Right lobe of liver (tissue), 6 donors: Measurements from ENCODE around the gene CNTN6. TPM values are rescaled to one million over a fixed set of nuclear protein-coding genes. Genes with fewer than 3 reads are reported as not detected.

Source experiments
- ATAC-seq, 4 donors: fragments of 200-7000 bp; cut with Tn5 transposase; one replicate each; pipeline ENCODE4 v1.9.1; 2020; ENCODE audit warnings: mild to moderate bottlenecking in 4 of 4, moderate library complexity in 4 of 4
- DNase-seq, 3 donors: peaks; one replicate each; pipeline ENCODE4 v3.0.0-alpha.2; 2020
- H3K27ac ChIP-seq, 3 donors: fragments of 200-600 bp; one replicate each; pipeline ENCODE4 v1.8.0; 2022
- H3K27me3 ChIP-seq, 2 donors: fragments of 200-600 bp; one replicate each; pipeline ENCODE4 v1.8.0; 2022
- H3K36me3 ChIP-seq, 4 donors: fragments of 200-600 bp; sonication (generic) in 1 of 4; one replicate each; pipeline versions ENCODE4 v1.5.1 to v1.8.0; 2017 to 2022; ENCODE audit warnings: control low read depth in 1 of 4
- H3K4me1 ChIP-seq, 4 donors: fragments of 200-600 bp; sonication (generic) in 1 of 4; one replicate each; pipeline versions ENCODE4 v1.5.1 to v1.8.0; 2017 to 2022; ENCODE audit warnings: control low read depth in 1 of 4
- H3K4me3 ChIP-seq, 3 donors: fragments of 200-600 bp; one replicate each; pipeline ENCODE4 v1.8.0; 2022
- H3K9me3 ChIP-seq, 4 donors: fragments of 200-600 bp; sonication (generic) in 1 of 4; one replicate each; pipeline versions ENCODE4 v1.5.1 to v1.8.0; 2017 to 2022; ENCODE audit warnings: control low read depth in 1 of 4
- CTCF ChIP-seq, 4 donors: fragments of 200-600 bp in 3 of 4; fragments of 450-650 bp in 1 of 4; IDR thresholded peaks; one replicate each; pipeline versions ENCODE4 v1.5.1 to v1.8.0; 2016 to 2022; ENCODE audit warnings: antibody characterized with exemption in 4 of 4, mild to moderate bottlenecking in 2 of 4
- POLR2A ChIP-seq: fragments of 450-650 bp; IDR thresholded peaks from one replicate; pipeline ENCODE4 v1.6.1; 2017; ENCODE audit warnings: antibody characterized with exemption, mild to moderate bottlenecking
- WGBS: methylation state at CpG from one replicate; pipeline ENCODE4 v1.1.6; 2018; ENCODE audit warnings: low coverage, low lambda C conversion rate; ENCODE audit not compliant: insufficient coverage; ENCODE audit errors: missing lambda C conversion rate; 5-methylcytosine and 5-hydroxymethylcytosine counted together
- intact Hi-C, 2 donors: fragments of 100-400 bp; cut with DNase I; formaldehyde crosslinking; loops; one replicate each; pipeline versions ENCODE4 v1.11.2 to v1.14.1; 2022
- total RNA-seq, 6 experiments: library from RNA; depleted of rRNA in 2 of 6; stranded (reverse); fragments of >200 nt in 2 of 6; fragmentation: NEBNext Ultra II Directional in 3 of 6; extraction: Animal tissue kit (Norgen Biotek cat#: 25700) in 3 of 6; gene quantifications; one replicate each; pipeline versions ENCODE4 v1.1.0 to v1.2.4, GENCODE V29; 2016 to 2023
- donor health status: DM: no; HTN: yes; CAD: no.
- donor health status: DM: no; HTN: no; CAD: no.
- donor health status: DM: no; HTN: no; CAD: no.
- donor health status: DM: no; HTN: yes; CAD: no.
- donor health status: DM: no; HTN: yes; CAD: no.

CNTN6 gene
- total RNA-seq, 6 experiments from 2014 or later = not detected

- TF ChIP-seq POLR2A (no peak), CTCF (IDR thresholded peaks at IDR 0.05) (no peak)
- Histone ChIP-seq H3K27ac (no peak overlapping the region), H3K36me3 (no peaks in the 10 kb centered on the region), H3K4me3 (no peak overlapping the region), H3K27me3 (no peaks in the 10 kb centered on the region), H3K9me3 (no peaks in the 10 kb centered on the region), H3K4me1 (no peaks in the 10 kb centered on the region)
- 60% methylated on average over 8 of the region's 8 CpGs for WGBS
- intact Hi-C loops = no loop called here
- DNase-seq (no peak), ATAC-seq (no peak)
Measured at GRCh38 chr3:1117843-1118473, 25.1 kb downstream of the CNTN6 start.

GRCh38 chr3:1131166-1131565 is 38.3 kb downstream of the CNTN6 start:
- ATAC-seq = no peak
- 0% methylated on average over 1 of the region's 1 CpG for WGBS
- DNase-seq = no peak
- Histone ChIP-seq H3K4me3 (no peak overlapping the region), H3K27ac (no peak overlapping the region), H3K27me3 (no peaks in the 10 kb centered on the region), H3K4me1 (no peaks in the 10 kb centered on the region), H3K9me3 (no peaks in the 10 kb centered on the region), H3K36me3 (no peaks in the 10 kb centered on the region)
- intact Hi-C loops = no loop called here
- TF ChIP-seq CTCF (IDR thresholded peaks at IDR 0.05) (no peak), POLR2A (no peak)

GRCh38 chr3:1135194-1135593 is 42.4 kb downstream of the CNTN6 start:
- Histone ChIP-seq H3K27ac (no peak overlapping the region), H3K9me3 (no peaks in the 10 kb centered on the region), H3K36me3 (no peaks in the 10 kb centered on the region), H3K4me1 (no peaks in the 10 kb centered on the region), H3K4me3 (no peak overlapping the region), H3K27me3 (no peaks in the 10 kb centered on the region)
- no peak for TF ChIP-seq CTCF (IDR thresholded peaks at IDR 0.05)
- TF ChIP-seq POLR2A = no peak
- ATAC-seq (no peak), DNase-seq (no peak)
- intact Hi-C loops = no loop called here
- WGBS = 36% methylated on average over 2 of the region's 2 CpGs

- WGBS = 83% methylated on average over 2 of the region's 2 CpGs
- intact Hi-C loops = no loop called here
- no peaks in the 10 kb centered on the region for H3K36me3 ChIP-seq
- H3K4me1 ChIP-seq = no peaks in the 10 kb centered on the region
- H3K9me3 ChIP-seq = no peaks in the 10 kb centered on the region
- H3K27me3 ChIP-seq = no peaks in the 10 kb centered on the region
- TF ChIP-seq CTCF (IDR thresholded peaks at IDR 0.05) (no peak), POLR2A (no peak)
- DNase-seq (no peak), ATAC-seq (no peak)
- no peak overlapping the region for H3K4me3 ChIP-seq
- H3K27ac ChIP-seq = no peak overlapping the region
Measured at GRCh38 chr3:1138036-1138435, 45.2 kb downstream of the CNTN6 start.

GRCh38 chr3:1139071-1139470 is 46.2 kb downstream of the CNTN6 start:
- Histone ChIP-seq H3K27me3 (no peaks in the 10 kb centered on the region), H3K27ac (no peak overlapping the region), H3K36me3 (no peaks in the 10 kb centered on the region), H3K9me3 (no peaks in the 10 kb centered on the region), H3K4me3 (no peak overlapping the region), H3K4me1 (no peaks in the 10 kb centered on the region)
- TF ChIP-seq POLR2A (no peak), CTCF (IDR thresholded peaks at IDR 0.05) (no peak)
- WGBS = 0% methylated on average over 1 of the region's 1 CpG
- intact Hi-C loops = no loop called here
- DNase-seq (no peak), ATAC-seq (no peak)
